Smooth muscle cell of the brain vasculature (primary cell): ENCODE data around the gene KRTAP1-5.
"Not testable (repeated sequence)": the region's sequence is repeated elsewhere in the genome, so short reads cannot be mapped to it uniquely, and the experiment has no call there.

Source experiments
- DNase-seq: peaks from one replicate; pipeline ENCODE4 v3.0.0-alpha.2; 2012; ENCODE audit warnings: low read depth, low spot score

KRTAP1-5 gene

DNA sequence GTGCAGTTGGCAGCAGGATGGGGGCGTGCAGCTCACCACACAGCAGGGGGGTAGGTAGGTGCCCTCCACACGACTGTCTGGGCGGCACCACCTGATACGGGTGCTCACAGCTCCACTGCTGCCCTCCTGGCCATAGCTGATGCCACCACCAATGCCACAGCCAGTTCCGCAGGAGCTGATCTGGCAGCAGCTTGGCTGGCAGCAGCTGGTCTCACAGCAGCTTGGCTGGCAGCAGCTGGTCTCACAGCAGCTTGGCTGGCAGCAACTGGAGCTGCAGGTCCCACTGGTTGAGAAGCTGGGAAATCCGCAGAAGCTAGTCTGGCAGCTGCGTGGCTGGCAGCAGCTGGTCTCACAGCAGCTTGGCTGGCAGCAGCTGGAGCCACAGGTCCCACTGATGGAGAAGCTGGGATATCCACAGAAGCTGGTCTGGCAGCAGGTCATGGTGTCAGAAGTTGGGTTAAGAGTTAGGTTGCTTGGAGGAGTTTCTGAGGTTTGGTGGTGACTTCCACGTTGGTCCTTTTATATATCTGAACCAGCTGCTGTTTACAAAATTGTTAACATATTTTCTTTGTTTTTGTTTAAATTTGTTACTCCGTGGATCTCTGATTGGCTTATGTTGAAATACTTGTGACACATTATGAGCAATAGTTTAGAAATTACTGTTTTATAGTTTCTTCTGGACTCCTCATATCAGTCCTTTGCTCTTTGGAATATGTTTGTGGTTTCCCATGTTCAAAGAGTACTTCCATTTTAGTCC lies at the start of gene KRTAP1-5:
Gene KRTAP1-5, minus strand, starts transcription at position 494 of the 757 bp plus-strand sequence. Its CDS starts 53 bp downstream, at position 441.
- DNase-seq: no peak

- DNase-seq: no peak
These were observed 49.8 kb upstream of the KRTAP1-5 start for GRCh38 chr17:41076788-41077187.

DNA sequence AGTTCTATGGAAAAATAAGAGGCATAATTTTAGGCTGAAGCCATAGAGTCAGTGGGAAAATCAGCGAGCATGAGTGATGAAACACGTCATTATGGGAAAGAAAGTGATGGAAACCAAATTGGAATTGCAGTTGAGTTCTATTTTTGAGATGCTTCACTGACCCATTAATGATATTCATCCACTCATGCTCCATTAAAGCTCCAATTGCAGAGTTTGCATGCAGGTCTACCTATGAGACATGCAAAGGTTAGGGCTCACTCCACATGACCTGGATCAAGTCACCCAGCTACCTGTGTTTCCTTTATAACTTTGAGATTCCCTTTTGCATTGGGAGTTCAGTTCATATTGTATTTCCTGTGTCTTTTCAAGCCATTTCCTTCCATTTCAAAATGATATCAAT lies 46.7 kb upstream of the KRTAP1-5 start:
- no peak for DNase-seq

- DNase-seq: no peak
These were observed 44.8 kb upstream of the KRTAP1-5 start for GRCh38 chr17:41071606-41072360.

GRCh38 chr17:41069031-41069430 lies 42.0 kb upstream of the KRTAP1-5 start:
- DNase-seq: no peak

- DNase-seq: no peak
These were observed 40.3 kb upstream of the KRTAP1-5 start for GRCh38 chr17:41067281-41067680.

- DNase-seq: no peak
These were observed 39.0 kb upstream of the KRTAP1-5 start, which contains the start of gene KRTAP2-4 for GRCh38 chr17:41065829-41066624. TSS of gene KRTAP2-4 (minus strand) at chr17:41065879. CDS start at chr17:41065845, 34 bp downstream.

- not testable (repeated sequence) for DNase-seq
These were observed 38.1 kb upstream of the KRTAP1-5 start for GRCh38 chr17:41065016-41065689.

GRCh38 chr17:41064301-41064700 lies 37.3 kb upstream of the KRTAP1-5 start:
- DNase-seq: no peak

DNA sequence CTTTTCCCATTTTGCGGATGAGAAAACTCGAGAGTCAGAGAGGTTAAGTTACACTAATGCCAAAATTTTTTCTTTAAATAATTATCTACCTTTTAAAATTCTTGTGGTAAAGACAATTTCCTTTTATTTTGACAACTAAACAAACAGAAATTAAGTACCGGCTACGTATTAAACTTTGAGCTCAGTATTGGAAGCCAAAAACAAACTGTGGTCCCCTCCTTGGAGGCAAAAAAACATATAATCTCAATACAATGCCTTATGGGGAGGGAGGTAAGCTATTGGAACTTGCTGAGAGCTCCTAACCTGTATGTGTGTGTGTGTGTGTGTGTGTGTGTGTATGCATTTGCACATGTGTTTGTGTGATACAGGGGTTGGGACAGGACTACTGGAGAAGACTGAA lies 36.4 kb upstream of the KRTAP1-5 start:
- DNase-seq: no peak

GRCh38 chr17:41061964-41062363 lies 35.0 kb upstream of the KRTAP1-5 start:
- DNase-seq: no peak

DNA sequence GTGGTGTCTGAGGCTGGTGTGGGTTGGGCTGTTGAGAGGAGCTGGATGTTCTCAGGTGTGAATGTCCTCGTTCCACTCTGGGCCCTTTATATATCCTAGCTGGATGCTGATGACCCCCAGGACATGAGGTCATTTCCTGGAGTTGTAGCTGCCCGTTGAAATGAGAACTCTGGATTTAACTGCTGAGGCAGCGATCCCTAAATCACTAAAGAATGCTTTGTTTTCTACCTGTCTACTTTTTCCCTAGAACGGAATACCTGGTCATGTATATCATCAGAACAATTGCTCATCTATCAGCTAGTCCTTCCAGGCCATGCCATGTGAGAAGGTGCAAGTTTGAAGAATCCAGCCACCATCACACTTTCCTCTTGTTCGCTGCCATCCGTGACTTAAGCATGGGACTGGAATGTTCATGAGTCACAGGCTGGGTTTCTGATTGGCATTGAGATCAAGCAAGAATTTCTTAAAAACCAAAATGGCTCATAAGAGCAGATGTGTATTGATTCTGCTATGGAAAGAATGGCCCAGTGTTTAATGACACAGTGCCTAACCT lies 33.1 kb upstream of the KRTAP1-5 start, which contains the start of gene KRTAP2-3:
Gene KRTAP2-3, minus strand, starts transcription at position 63 of the 553 bp plus-strand sequence. CDS start 64 bp downstream, outside the sequence.
- DNase-seq: no peak

DNA sequence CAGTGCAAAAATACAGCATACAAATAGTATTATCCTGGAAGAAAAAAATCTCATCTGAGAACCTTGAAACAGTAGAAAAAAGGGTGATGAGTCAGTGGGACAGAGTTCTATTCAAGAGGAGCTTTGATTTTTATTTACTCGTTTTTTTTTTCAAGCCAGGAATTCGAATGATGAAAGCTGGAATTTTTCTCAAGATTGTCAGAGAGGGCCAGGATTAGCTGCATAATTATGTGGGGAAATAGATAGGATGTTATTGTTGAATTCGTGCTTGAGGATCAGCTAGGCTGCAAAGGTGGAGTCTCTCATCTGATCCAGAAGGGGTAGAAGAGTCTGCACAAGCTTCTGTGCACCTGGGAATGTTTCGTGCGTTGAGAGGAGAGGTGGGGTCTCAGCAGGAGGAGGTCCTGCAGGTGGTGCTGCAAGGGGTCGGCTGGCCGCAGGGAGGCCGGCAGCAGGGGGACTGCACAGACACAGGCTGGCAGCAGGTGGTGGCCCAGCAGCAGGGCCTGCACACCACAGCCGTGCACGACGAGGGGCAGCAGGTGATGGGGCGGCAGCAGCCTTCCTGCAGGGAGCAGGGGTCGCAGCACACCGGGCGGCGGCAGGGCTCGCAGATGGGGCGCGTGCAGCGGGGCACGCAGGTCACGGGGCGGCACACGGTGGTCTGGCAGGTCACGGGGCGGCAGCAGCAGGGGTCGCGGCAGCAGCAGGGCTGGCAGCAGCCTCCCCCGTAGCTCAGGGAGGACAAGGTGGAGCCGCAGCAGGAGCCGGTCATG lies 32.5 kb upstream of the KRTAP1-5 start:
- not testable (repeated sequence) for DNase-seq

- DNase-seq: no peak
These were observed 31.7 kb upstream of the KRTAP1-5 start for GRCh38 chr17:41058741-41059140.

- DNase-seq: no peak
These were observed 30.5 kb upstream of the KRTAP1-5 start for GRCh38 chr17:41057547-41057946.

DNA sequence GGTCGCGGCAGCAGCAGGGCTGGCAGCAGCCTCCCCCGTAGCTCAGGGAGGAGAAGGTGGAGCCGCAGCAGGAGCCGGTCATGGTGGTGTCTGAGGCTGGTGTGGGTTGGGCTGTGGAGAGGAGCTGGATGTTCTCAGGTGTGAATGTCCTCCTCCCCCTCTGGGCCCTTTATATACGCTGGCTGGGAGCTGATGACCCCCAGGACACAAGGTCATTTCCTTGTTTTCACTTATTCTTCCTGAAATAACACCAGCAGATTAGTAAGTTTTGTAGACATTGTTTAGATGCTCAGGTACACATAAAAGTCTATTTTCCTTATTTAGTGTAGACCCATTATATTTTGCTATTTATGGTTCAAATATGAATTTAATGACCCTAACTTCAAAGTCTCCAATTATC lies 28.1 kb upstream of the KRTAP1-5 start, which contains the start of gene KRTAP2-2:
Gene KRTAP2-2, minus strand, starts transcription at position 101 of the 400 bp plus-strand sequence. Its CDS starts 19 bp downstream, at position 82.
- DNase-seq: not testable (repeated sequence)

DNA sequence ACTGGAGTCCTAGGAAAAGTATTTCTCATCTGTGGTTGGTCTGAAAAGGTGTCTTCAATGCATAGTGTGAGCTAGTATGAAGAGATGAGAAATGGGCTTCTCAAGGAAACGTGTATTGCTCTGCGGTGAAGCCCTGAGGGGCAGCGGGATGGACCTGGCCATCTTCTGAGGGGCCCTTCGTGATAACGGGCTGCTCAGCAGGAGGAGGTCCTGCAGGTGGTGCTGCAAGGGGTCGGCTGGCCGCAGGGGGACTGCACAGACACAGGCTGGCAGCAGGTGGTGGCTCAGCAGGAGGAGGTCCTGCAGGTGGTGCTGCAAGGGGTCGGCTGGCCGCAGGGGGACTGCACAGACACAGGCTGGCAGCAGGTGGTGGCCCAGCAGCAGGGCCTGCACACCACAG lies 27.5 kb upstream of the KRTAP1-5 start:
- not testable (repeated sequence) for DNase-seq

DNA sequence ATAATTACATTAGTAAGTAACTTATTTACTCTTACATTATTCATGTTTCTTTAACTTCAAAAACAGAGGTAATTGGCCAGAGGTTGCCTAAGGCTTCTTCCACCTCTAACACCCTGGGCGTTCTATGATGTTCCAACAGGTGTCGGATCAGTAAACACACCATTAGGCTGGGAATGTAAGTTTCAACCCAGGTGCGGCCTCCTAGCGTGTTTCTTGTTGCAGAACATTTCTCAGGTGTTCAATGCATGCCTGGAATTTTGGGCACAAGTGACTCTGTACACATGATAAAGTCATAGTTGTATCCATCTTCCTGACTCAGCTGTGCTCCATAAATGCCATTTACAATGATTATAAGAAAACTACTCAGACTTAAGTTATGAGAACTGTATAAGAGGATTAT lies 27.0 kb upstream of the KRTAP1-5 start:
- DNase-seq: no peak

GRCh38 chr17:41052566-41052965 lies 25.6 kb upstream of the KRTAP1-5 start:
- no peak for DNase-seq

DNA sequence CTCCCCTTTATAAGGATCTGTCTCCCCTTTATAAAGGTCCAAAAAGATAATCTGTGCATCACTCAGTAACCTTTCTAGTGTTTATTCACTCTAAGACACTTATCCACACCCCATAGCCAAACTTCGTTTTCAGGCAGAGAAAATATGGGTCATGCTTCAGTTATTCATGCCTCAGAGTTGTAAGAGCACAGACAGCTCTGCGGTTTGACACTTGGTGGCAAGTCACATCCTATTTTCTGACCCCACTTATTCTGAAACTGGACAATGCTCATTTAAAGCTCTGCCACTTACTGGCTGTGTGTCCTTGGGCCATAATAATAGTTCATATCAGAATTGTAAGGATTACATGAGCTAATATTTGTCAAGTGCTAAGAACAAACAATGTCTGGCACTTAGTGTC lies 22.1 kb upstream of the KRTAP1-5 start:
- no peak for DNase-seq
